Natural killer cell (primary cell): ENCODE data around the gene LORICRIN. TPM values are rescaled to one million over a fixed set of nuclear protein-coding genes. Genes with fewer than 3 reads are reported as not detected.
A peak's percentile ranks its signal among the peaks of the same experiment; 100 is the strongest.

Source experiments
- ATAC-seq, 3 donors: fragments of 150-1000 bp in 2 of 3; fragments of 200-7000 bp in 1 of 3; cut with Tn5 transposase; 1 replicate in 1 of 3; 2 replicates in 2 of 3; pipeline ENCODE4 v1.10.0; 2021; ENCODE audit warnings: mild to moderate bottlenecking in 2 of 3, moderate library complexity in 2 of 3
- DNase-seq, 2 donors: peaks; one replicate each; pipeline versions ENCODE4 v3.0.0 to v3.0.0-alpha.2; 2013 to 2021; ENCODE audit warnings: mixed read lengths in 1 of 2
- H3K27ac ChIP-seq: one replicate; pipeline ENCODE4 v1.5.1; 2013; ENCODE audit warnings: mild to moderate bottlenecking, low read length
- H3K27me3 ChIP-seq: one replicate; pipeline ENCODE4 v1.6.1; 2013; ENCODE audit warnings: low read length; ENCODE audit not compliant: control insufficient read depth, insufficient read depth
- H3K36me3 ChIP-seq: one replicate; pipeline ENCODE4 v1.6.1; 2013; ENCODE audit warnings: low read length; ENCODE audit not compliant: control insufficient read depth, insufficient read depth
- H3K4me1 ChIP-seq: one replicate; pipeline ENCODE4 v1.6.1; 2013; ENCODE audit warnings: low read length; ENCODE audit not compliant: control insufficient read depth, insufficient read depth
- H3K4me3 ChIP-seq: one replicate; pipeline ENCODE4 v1.5.1; 2013; ENCODE audit warnings: low read length
- H3K9me3 ChIP-seq: one replicate; pipeline ENCODE4 v1.6.1; 2013; ENCODE audit warnings: low read length; ENCODE audit not compliant: control insufficient read depth, insufficient read depth
- H3K27ac Mint-ChIP-seq, 2 donors: one replicate each; pipeline ENCODE4 v1.8.0; 2022; ENCODE audit warnings: mild to moderate bottlenecking in 2 of 2, mixed read lengths in 2 of 2, moderate library complexity in 1 of 2
- H3K27me3 Mint-ChIP-seq, 2 donors: one replicate each; pipeline ENCODE4 v1.8.0; 2022; ENCODE audit warnings: low read depth in 2 of 2, mixed read lengths in 2 of 2
- H3K36me3 Mint-ChIP-seq: one replicate; pipeline ENCODE4 v1.8.0; 2022; ENCODE audit warnings: mixed read lengths
- H3K4me1 Mint-ChIP-seq, 2 donors: one replicate each; pipeline ENCODE4 v1.8.0; 2022; ENCODE audit warnings: mixed read lengths in 2 of 2
- H3K4me3 Mint-ChIP-seq: one replicate; pipeline ENCODE4 v1.8.0; 2022; ENCODE audit warnings: mild to moderate bottlenecking, moderate library complexity, mixed read lengths
- H3K9me3 Mint-ChIP-seq, 2 donors: one replicate each; pipeline ENCODE4 v1.8.0; 2022; ENCODE audit warnings: mixed read lengths in 2 of 2
- CTCF ChIP-seq: fragments of 200-600 bp; IDR thresholded peaks from one replicate; pipeline ENCODE4 v1.8.0; 2022; ENCODE audit warnings: antibody characterized with exemption
- WGBS: methylation state at CpG from one replicate; pipeline ENCODE4 v1.1.7; 2013; ENCODE audit warnings: missing lambda C conversion rate; ENCODE audit not compliant: insufficient coverage; 5-methylcytosine and 5-hydroxymethylcytosine counted together
- intact Hi-C: fragments of 100-400 bp; cut with micrococcal nuclease; formaldehyde crosslinking; loops from one replicate; pipeline ENCODE4 v1.14.2; 2022
- total RNA-seq, 4 donors: library from RNA; stranded (reverse); fragments of 120-200 nt in 1 of 4; gene quantifications; one replicate each; pipeline versions ENCODE4 v1.2.3 to v1.2.4, GENCODE V29; 2013 to 2022

Gene LORICRIN
- total RNA-seq, 3 donors from 2014 or later (not counting 1 experiment from before 2014, with no cell fraction given): not detected

GRCh38 chr1:153238527-153238926 lies 21.0 kb upstream of the LORICRIN start:
- H3K4me3 ChIP-seq: no peak overlapping the region
- H3K4me1 ChIP-seq: no peaks in the 10 kb centered on the region
- no peaks in the 10 kb centered on the region for H3K27me3 ChIP-seq
- Mint-ChIP-seq H3K4me3 (no peak overlapping the region), H3K4me1 (no peaks in the 10 kb centered on the region), H3K9me3 (peaks cover 0 to 3% of the 10 kb centered on the region in 2 donors), H3K27me3 (peaks cover 8 to 10% of the 10 kb centered on the region in 2 donors), H3K36me3 (no peaks in the 10 kb centered on the region), H3K27ac (no peak overlapping the region)
- TF ChIP-seq CTCF: no peak
- H3K27ac ChIP-seq: no peak overlapping the region
- 98% methylated on average over 2 of the region's 2 CpGs for whole genome bisulfite sequencing
- intact Hi-C loops: no loop called here
- H3K9me3 ChIP-seq: no peaks in the 10 kb centered on the region
- ATAC-seq (no peak), DNase-seq (no peak)
- H3K36me3 ChIP-seq: no peaks in the 10 kb centered on the region

DNA sequence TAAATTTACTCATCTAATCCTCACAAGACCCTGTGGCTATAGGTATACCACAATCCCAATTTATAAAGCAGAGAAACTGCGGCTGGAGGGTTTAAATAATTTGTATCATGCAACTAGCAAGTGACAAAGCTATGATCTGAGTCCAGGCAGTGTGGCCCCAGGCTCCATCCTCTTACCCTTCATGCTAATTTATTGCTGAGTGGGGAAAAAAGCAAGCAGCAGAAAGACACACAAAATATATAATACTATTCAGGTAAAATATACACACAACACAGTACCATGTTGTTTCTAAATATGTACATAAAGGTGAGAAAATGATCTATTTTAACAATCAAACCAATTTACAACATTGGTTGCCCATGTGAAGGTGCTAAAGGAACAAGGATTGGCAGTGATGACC lies 17.3 kb upstream of the LORICRIN start:
- no peaks in the 10 kb centered on the region for H3K4me1 ChIP-seq
- H3K4me1 Mint-ChIP-seq: peaks cover 0 to 11% of the 10 kb centered on the region in 2 donors
- no peak for ATAC-seq
- intact Hi-C loops: no loop called here
- H3K36me3 ChIP-seq: no peaks in the 10 kb centered on the region
- H3K9me3 Mint-ChIP-seq: peaks cover 10 to 11% of the 10 kb centered on the region in 2 donors
- no peak overlapping the region for H3K27ac Mint-ChIP-seq
- TF ChIP-seq CTCF: no peak
- no CpG with 5 or more reads among the region's 1 CpG for WGBS
- H3K27me3 Mint-ChIP-seq: peaks cover 8 to 10% of the 10 kb centered on the region in 2 donors
- no peak overlapping the region for H3K4me3 Mint-ChIP-seq
- H3K4me3 ChIP-seq: no peak overlapping the region
- H3K9me3 ChIP-seq: no peaks in the 10 kb centered on the region
- no peak for DNase-seq
- H3K27ac ChIP-seq: no peak overlapping the region
- H3K36me3 Mint-ChIP-seq: no peaks in the 10 kb centered on the region
- peaks cover 3% of the 10 kb centered on the region for H3K27me3 ChIP-seq

DNA sequence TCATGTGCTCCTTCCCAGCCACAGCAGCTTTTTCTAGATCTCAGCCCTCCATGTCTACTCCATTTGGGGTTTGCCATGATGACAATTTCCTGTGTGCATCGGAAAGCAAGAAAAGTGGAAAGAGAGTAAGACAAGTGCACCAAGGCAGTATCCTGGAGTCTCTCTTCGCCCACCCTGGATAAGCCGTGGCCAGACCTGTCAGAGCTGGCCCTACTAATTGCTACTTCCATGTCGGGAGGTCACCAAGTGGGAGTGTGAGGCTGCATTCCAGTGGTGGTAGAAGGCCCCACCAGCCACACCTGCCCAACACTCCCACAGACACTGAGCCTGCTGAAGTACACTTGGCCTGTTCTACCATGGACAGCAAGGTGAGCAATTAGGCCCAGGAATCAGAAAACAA lies 14.0 kb upstream of the LORICRIN start:
- Mint-ChIP-seq H3K36me3 (no peaks in the 10 kb centered on the region), H3K27ac (peak overlapping the region in 1 of 2 donors; percentile 27), H3K4me3 (no peak overlapping the region), H3K4me1 (peaks cover 0 to 11% of the 10 kb centered on the region in 2 donors), H3K27me3 (peaks cover 14 to 15% of the 10 kb centered on the region in 2 donors), H3K9me3 (peaks cover 10 to 11% of the 10 kb centered on the region in 2 donors)
- Histone ChIP-seq H3K4me1 (no peaks in the 10 kb centered on the region), H3K27ac (no peak overlapping the region), H3K27me3 (peaks cover 7% of the 10 kb centered on the region), H3K4me3 (no peak overlapping the region), H3K36me3 (no peaks in the 10 kb centered on the region), H3K9me3 (no peaks in the 10 kb centered on the region)
- no peak for ATAC-seq
- intact Hi-C loops: no loop called here
- DNase-seq: no peak
- 74% methylated on average over 4 of the region's 4 CpGs for WGBS
- TF ChIP-seq CTCF: no peak

- 83% methylated on average over 1 of the region's 1 CpG for WGBS
- ATAC-seq: no peak
- intact Hi-C loops: no loop called here
- no peaks in the 10 kb centered on the region for H3K36me3 ChIP-seq
- H3K4me1 Mint-ChIP-seq: peaks cover 0 to 11% of the 10 kb centered on the region in 2 donors
- H3K27ac Mint-ChIP-seq: no peak overlapping the region
- no peaks in the 10 kb centered on the region for H3K4me1 ChIP-seq
- no peak overlapping the region for H3K4me3 ChIP-seq
- peaks cover 10 to 11% of the 10 kb centered on the region in 2 donors for H3K9me3 Mint-ChIP-seq
- no peak for DNase-seq
- H3K27me3 ChIP-seq: peaks cover 7% of the 10 kb centered on the region
- H3K4me3 Mint-ChIP-seq: no peak overlapping the region
- H3K27ac ChIP-seq: no peak overlapping the region
- H3K9me3 ChIP-seq: no peaks in the 10 kb centered on the region
- no peaks in the 10 kb centered on the region for H3K36me3 Mint-ChIP-seq
- H3K27me3 Mint-ChIP-seq: peaks cover 18 to 19% of the 10 kb centered on the region in 2 donors
- TF ChIP-seq CTCF: no peak
These were observed 13.5 kb upstream of the LORICRIN start for GRCh38 chr1:153246018-153246417.
